ENCODE results near the gene INTU.
"Not testable (repeated sequence)": the region's sequence is repeated elsewhere in the genome, so short reads cannot be mapped to it uniquely, and the experiment has no call there.

INTU gene

DNA sequence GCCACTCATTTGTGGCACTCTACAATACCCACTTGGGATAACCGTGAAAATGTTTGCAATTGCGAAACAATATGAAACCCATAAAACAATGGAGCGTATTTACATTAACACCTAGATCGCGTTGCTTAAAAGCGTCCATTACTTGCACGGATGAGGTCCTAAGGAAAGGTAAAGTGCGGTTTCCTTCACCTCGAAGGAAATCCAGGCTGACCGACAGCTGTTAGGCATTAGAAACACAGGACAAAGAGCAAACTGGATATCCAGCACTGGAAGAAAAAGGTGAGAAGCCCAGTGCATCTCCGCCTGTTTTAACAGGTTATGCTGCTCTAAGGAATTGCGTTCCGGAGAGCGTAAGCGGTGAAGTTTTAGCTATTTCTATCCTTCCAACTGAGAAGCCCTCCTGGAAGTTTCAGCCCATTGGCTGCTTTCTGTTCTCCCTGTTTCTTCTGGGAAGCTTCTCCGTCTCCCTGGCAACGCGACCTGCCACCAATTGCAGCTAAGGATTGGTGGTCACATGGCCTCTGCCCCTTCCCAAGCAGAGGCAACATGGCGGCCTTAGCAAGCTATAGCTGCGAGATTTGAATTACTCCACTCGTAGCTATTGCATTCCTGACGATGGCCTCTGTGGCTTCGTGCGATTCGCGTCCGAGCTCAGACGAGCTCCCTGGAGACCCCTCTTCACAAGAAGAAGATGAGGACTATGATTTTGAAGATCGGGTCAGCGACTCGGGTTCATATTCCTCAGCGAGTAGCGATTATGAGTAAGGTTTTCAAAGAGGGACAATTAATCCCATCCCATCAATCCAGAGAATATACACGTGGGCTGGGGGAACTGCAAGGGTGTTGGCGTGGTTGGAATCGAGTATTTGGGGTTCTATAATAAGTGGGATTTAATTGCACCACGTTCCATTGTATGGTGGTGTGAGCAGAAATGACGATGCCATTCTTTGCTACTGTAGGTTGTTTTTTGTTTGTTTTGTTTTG lies at the start of gene INTU:
TSS of gene INTU (plus strand) at position 538 of the 984 bp plus-strand sequence. CDS start at position 616, 78 bp downstream.
- peak; percentile 62 for DNase-seq (ENCODE audit: low read depth)

DNA sequence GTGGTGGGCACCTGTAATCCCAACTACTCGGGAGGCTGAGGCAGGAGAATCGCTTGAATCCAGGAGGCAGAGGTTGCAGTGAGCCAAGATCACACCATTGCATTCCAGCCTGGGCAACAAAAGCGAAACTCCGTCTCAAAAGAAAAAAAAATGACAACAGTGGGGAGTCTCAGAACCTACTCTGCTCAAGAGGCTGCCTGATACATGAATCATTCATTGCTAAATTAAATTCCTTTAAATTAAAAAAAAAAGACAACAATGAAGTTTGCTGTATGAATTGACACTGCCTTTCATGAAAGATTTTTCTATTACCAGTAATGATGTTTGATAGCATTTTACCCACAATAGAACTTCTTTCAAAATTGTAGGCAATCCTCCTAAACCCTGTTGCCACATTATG lies 46.3 kb upstream of the INTU start:
- not testable (repeated sequence) for DNase-seq (ENCODE audit: low read depth)

DNA sequence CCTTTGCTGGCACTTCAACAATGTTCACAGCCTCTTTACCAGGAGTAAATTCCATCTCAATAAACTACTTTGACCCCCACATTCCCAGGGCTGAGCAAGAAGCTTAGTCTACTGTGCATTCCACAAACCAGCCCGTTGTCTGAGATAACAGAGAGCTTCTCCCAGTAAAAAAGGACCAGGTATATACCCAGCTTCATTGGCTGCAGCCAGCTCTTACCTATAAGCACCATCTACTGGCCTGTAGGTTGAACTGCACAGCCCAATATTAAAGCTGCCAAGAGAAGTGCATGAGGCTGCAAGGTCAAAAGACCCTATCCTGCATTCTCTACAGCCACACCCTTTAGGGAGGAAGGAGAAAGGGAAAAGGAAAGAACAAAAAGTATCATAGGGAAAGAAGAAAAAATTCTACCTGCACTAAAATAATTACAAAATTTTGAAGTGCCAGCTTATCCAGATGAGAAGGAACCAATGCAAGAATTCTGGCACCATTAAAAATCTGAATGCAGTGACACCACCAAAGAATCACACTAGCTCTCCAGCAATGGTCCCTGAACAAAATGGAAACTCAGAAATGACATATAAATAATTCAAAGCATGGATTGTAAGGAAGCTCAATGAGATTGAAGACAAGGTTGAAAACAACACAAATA lies 45.7 kb upstream of the INTU start:
- peak; percentile 12 for DNase-seq (ENCODE audit: low read depth)

DNA sequence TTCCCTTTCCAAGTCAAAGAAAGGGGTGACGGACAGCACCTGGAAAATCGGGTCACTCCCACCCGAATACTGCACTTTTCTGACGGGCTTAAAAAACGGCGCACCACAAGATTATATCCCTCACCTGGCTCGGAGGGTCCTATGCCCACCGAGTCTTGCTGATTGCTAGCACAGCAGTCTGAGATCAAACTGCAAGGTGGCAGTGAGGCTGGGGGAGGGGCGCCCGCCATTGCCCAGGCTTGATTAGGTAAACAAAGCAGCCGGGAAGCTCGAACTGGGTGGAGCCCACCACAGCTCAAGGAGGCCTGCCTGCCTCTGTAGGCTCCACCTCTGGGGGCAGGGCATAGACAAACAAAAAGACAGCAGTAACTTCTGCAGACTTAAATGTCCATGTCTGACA lies 43.6 kb upstream of the INTU start:
- not testable (repeated sequence) for DNase-seq (ENCODE audit: low read depth)

DNA sequence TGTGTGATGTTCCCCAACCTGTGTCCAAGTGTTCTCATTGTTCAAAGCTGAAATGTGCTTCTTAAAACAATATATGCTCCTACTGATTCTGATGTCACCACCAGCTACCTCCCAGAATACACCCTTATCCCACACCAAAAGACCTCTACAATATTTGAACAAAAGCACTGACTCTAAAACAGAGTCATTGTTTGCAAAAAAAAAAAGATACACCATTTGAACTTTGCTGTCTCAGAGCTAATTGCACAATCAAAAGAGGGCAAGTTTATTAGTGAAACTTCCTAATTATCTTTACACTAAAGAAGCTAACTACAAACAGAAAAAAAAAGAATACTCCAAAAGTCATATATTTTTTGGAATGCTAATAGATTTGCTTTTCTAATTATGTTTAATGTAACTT lies 34.1 kb upstream of the INTU start:
- no peak for DNase-seq (ENCODE audit: low read depth)

DNA sequence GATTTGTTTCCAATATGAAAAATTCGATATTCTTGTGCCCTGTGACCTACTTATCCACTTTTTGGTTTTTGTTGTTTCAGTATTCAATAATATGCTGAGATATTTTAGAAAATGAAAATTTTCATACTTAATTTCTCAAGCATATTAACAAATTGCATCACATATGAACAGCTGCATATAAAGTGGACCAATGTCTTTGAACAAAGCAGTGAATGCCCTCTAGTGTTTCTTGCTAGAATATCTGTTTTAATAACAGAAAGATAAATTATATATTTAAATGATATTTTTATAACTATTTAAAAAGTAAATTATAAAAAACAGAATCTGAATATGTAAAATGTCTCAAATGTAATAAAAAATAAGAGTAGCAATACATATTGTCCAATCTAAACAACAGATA lies 31.7 kb upstream of the INTU start:
- no peak for DNase-seq (ENCODE audit: low read depth)

DNA sequence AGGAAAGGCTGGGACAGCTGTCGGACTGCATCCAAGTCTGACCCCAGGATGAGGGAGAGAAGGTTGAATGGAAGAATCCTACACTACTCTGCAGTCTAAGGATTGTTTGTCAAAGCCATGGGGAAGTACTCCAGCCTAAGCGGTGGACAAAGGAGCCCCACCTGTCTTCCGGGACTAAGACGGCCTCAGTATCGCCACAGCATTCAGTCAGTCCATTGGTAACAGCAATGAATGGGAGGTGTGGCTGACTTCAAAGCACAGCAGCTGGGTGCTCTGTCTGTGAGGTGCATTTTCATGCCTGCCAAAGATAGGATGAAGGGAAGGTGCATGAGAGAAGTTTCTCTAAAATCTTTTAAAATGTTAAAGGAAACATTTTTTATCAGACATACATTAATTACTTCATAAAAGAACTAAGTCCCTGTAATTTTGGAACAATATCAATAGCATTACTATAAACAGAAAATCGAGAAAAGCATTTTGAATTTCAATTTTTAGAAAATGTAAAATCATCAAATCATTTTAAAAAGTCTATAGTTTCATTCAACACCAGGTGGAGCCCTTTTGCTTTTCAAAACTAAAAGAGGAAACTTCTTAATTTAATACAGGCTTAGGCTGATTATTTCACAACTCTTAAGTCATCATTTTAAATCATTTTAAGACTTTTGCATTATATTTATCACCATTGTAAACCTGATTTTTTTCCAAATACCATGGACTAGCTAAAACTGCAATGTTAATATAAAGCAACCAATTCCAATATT lies 27.6 kb upstream of the INTU start:
- DNase-seq (ENCODE audit: low read depth): no peak

DNA sequence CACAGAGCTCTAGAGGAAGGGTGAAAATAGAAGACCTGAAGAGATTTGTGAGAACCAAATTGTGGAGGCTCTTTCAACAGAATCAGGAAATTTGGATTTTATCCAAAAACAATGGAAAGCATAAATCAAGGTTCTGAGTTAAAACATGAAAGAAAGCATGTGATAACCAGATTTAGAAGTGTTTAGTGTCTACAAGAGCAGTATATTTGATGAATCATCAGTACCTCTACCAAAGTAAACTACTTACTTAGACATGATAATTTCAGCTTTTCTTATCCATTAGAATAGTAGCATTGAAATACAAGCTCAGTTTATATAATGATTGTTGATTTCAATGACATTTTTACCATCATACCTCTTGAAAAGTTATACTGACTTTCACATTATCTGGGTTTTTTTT lies 25.9 kb upstream of the INTU start:
- DNase-seq (ENCODE audit: low read depth): no peak

DNA sequence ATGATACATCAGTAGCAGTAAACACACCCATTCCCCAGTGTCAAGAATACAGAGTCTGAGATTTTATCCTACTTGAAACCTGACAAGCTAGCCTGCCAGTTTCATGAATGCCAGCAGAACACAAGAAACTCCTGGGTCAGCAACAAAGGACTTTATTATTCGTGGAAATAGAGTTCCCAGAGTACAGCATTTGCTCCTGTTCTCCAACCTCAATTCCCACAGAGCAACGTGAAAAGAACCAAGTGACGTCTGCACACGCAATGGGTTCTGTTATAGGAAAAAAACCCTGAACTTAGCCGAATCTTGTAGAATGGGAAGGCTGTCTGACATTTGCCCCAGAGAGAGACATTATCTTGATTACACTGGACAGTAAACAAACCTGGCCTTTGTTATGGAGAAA lies 23.3 kb upstream of the INTU start:
- no peak for DNase-seq (ENCODE audit: low read depth)

DNA sequence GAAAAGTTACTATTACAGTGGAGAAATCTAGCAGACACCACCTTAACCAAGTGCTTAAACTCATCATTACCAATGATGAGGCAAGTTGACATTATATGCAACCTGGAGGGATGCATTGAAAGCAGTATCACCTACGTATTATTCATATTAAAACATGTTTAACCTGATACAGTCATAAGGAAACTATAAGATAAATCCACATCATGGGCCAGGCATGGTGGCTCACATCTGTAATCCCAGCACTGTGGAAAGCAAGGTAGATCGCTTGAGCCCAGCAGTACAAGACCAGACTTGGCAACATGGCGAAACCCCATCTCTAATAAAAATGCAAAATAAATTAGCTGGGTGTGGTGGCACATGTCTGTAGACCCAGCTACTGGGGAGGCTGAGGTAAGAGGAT lies 22.3 kb upstream of the INTU start:
- DNase-seq (ENCODE audit: low read depth): no peak

DNA sequence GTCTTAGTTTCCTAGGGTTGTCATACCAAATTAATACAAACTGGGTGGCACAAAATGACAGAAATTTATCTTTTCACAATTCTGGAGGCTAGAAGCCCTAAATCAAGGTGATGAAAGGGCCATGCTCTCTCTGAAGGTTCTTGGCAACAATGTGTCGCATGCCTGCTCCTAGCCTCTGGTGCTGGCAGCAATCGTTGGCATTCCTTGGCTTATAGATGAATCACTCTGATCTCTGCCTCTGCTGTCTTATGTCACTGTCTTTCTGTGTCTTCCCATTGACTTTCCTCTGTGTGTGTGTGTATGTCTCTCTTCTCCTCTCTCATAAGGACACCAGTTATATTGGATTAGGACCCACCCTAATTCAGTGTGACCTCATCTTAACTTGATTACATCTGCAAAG lies 15.9 kb upstream of the INTU start:
- DNase-seq (ENCODE audit: low read depth): no peak

DNA sequence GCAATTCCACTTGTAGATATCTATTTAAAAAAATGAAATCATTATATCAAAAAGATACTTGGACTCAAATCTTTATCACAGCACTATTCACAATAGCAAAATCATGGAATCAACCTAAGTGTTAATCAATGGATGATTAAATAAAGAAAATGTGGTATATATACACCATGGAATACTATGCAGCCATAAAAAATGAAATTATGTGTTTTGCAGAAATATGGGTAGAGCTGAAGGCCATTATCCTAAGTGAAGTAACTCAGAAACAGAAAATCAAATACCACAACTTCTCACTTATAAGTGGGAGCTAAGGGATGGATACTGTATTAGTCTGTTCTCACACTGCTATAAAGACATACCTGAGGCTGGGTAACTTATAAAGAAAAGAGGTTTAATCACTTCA lies 14.3 kb upstream of the INTU start:
- DNase-seq (ENCODE audit: low read depth): no peak

DNA sequence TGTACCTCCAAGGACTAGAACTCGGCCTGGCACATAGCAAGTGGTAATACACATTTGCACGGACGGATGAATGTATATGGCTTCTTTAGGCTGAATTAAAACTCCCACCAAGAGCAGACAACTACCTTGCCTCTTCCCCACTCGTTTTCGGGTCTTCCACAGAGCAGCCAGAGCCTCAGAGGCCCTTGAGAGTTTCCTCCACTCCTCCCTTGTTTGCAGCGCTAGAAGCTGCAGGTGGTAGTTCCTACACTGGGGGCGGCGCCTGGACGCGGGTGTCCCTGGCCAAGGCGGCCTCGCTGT lies 10.2 kb upstream of the INTU start:
- DNase-seq (ENCODE audit: low read depth): no peak

DNA sequence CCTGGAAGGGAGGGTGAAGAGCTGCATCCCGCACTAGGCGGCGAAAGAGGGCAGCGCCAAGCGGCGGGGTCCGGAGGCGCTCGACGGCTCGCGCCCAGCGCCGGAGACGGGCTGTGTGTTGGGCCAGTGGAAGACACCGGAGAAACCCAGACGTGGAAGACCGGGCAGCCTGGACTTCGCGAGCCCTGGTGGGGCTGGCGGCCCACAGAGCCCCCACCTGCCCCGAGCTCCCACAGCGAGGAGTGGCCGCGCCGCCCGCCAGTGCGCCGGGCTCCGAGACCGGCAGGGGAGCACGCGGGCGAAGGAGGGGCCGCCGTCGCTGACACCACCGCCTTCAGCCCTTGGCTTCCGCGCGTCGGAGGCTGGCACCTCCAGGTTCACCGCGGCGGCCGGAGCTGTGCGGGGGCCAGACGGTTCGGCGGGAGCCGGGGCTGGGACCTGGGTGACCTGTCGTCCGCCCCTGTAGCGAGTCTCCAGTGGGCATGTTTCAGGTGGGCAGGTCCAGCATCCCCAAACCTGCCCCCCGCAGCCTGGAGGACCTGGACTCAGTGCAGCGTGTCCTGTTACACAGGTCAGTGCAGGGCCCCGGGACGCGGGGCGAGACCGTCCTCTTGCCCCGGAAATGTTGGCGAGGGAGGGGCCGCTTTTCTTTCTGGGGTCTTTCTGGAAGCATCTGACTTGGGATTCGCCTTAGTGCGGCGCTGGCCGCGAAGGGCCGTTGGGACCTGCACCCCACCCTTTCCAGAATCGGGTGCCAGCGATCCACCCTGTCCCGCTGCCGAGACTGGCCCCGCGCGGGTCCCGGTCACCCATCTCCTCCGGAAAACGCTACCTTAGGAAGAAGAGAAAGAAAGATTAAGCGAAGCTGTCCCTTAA lies 9.6 kb upstream of the INTU start:
- no peak for DNase-seq (ENCODE audit: low read depth)

DNA sequence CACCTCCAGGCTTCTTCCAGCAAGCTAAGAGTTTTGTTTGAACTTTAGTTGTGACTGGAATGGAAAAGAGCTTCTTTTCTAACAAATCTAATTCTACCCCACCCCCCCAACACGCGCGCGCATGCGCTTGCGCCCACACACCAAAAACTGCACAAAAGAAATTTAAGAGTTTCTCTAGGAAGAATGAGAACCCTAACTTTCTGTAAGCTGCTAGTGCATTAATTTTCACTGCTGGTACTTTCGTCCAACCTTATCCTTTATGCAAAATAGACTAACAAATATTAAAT lies 9.0 kb upstream of the INTU start:
- no peak for DNase-seq (ENCODE audit: low read depth)

DNA sequence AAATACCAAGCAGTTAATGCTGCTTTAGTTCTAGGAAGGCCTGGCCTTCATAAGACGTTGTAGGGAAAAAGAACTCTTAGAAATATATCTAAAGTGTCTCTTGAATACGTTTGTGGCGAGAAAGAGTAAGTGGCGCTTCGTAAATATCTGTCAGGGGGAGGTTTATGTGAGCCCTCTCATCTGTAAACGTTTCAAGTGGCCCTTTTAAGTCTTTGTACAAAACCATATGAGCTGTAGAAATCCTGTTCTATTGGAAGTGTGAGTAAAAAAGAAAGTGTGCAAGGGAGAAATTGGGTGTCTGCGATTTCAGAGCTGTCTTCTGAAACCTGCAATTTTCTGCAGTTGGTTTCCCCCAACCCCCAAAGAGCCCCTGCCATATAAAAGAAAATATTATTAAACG lies 8.6 kb upstream of the INTU start:
- no peak for DNase-seq (ENCODE audit: low read depth)

DNA sequence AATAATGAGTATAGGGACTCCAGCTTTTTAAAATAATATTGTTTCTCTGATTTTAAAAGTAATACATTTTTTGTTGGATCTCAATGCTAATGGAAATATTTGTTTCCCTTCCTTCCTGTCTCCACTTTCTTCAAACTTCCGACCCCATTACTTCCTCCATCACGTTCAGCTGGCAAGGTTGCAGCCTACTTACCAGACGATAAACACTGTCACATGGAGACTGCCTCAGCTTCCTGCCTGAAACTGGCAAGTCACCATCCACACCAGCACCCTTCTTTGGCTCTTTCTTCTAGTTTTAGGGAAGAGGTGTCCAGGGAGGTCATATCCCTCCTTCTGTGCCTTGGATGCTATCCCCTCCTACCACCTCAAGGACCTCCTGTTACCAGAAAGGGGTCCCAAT lies 3.4 kb upstream of the INTU start:
- DNase-seq (ENCODE audit: low read depth): no peak

DNA sequence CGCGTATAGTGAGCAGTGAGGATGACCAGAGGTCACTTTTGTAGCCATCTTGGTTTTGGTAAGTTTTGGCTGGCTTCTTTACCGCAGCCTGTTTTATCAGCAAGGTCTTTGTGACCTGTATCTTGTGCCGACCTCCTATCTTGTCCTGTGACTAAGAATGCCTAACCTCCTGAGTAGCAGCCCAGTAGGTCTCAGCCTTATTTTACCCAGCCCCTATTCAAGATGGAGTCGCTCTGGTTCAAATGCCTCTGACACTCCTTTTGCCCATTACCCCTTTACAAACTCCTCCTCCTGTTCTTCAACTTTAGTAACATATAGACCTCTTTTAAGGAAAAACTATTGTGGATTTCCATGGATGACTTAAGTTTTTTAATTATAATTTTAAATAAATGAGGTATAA lies 2.6 kb upstream of the INTU start:
- DNase-seq (ENCODE audit: low read depth): no peak

DNA sequence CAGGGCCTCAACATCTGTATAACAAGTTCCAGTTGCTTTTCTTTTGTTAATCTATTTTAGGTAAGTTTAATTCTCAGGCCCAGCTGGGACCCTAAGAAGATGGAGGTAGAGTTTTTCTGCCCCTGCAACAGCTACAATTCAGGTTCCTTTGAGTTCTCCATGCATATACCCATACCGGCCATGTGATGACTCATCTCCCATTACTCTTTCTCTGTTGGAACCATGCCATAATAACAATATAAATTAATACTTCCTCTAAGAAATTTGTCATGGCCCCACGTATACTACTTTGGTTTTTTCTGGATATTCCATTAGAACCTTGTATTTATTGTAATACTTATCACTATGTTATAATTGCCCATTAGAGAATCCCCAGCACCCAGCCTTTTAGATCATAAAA lies 1.3 kb upstream of the INTU start:
- no peak for DNase-seq (ENCODE audit: low read depth)

DNA sequence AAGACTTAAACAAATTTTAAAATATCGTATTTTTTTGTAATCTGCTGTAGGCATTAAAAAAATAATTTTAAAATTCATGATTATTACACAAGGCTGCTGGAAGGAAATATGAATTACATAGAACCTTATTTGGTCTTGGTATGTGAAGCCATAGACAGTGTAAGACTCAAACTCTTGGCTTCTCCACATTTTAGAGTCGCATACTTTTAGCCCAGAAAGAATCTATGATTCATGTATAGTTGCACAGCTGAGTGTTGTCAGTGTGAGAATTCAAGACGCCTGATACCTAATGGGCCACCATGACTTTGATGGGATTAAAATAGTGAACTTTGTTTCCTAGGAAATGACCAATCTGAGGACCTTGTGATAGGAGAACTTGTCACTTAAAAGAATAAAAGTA lies 1.4 kb downstream of the INTU start:
- no peak for DNase-seq (ENCODE audit: low read depth)

DNA sequence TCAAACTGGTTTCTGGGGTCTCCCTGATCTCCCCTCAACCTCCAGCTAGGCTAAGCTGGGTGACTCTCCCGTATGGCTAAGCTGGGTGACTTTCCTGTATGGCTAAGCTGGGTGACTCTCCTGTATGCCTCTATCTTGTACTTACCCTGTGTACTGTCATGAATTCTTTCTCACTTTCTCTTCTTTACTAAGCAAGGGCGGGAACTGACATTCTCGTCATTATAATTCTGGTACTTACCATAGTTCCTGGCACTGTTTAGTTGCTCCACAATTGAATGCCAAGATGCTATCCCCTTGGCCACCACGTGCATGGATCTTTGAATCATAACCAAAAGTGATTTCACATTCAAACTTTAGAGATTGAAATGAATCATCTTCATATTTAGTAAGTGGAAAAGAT lies 8.8 kb downstream of the INTU start:
- DNase-seq (ENCODE audit: low read depth): no peak

DNA sequence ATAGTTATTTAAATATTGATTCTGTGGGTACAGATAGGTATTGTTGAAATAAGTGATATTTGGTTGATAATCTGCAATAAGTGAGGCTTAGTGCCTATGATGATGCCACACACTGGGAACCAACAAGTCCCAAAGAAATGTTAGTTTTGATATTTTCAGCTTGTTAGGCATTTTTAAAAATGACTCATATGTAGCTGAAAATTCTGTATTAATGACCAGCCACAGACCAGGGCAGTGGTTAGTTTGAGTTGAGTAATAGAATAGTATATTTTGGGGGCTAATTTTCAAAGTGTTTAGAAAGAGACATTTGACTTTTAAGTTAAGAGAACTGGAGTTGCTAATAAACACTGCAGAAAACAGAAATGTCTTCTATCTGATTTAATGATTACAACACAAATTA lies 9.4 kb downstream of the INTU start:
- DNase-seq (ENCODE audit: low read depth): no peak
